ENCODE measurements around the gene FARP1. TPM values are rescaled to one million over a fixed set of nuclear protein-coding genes. Genes with fewer than 3 reads are reported as not detected.

Gene FARP1
- total and polyA plus RNA-seq, 2 of the 8 experiments (the other 6 are each of a cell fraction or from before 2014, with no cell fraction given), result 24.7 to 104 TPM

DNA sequence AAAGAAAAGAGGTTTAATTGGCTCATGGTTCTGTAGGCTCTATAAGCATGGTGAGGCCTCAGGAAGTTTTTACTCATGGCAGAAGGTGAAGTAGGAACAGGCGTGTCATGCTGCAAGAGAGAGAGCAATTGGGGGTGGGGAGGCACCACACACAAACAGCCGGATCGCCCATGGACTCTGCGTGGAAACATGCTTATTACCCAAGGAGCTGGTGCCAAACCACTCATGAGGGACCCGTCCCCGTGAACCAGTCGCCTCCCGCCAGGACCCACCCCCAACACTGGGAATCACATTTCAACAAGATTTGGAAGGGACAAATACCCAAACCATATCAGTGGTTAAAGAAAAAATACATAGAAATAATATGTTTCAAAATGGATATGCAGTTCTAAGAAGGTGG, 208.7 kb downstream of the FARP1 start:
- no peaks in the 10 kb centered on the region; the same call in 1 of the 2 replicates for H3K79me1 ChIP-seq (ENCODE audit: low read depth, low read length)
- H2BK15ac ChIP-seq (ENCODE audit: low read length), result no peak overlapping the region
- no peak overlapping the region for H4K5ac ChIP-seq (ENCODE audit: insufficient read length, low read depth, low read length)
- no peak overlapping the region for H3K14ac ChIP-seq (ENCODE audit: insufficient read length)
- H4K91ac ChIP-seq (replicated peaks; ENCODE audit: insufficient read length, low read length), result no peak overlapping the region
- H3K36me3 ChIP-seq (ENCODE audit: control insufficient read depth in 2 of 4, insufficient read depth in 4 of 4, low read length in 3 of 4), result no peaks in the 10 kb centered on the region
- POLR2A ChIA-PET (ENCODE audit: partially characterized antibody), result no interaction called here
- H3K4me2 ChIP-seq (ENCODE audit: insufficient read depth in 1 of 2, low read depth in 2 of 2, low read length in 2 of 2), result no peak overlapping the region
- CTCF ChIA-PET (ENCODE audit: partially characterized antibody), result interaction anchor here (0.6 to 4.0 kb wide), 10 partner anchors 8 to 329 kb away, joined by 3 to 13 read pairs (median 4); no protein-coding TSS in a partner anchor
- no peak overlapping the region for H2BK5ac ChIP-seq (ENCODE audit: low read depth, low read length)
- H3K9me3 ChIP-seq (ENCODE audit: insufficient read depth in 2 of 2, low read depth in 1 of 2, low read length in 1 of 2), result no peaks in the 10 kb centered on the region
- peaks cover 0 to 1% of the 10 kb centered on the region in 2 experiments for H4K20me1 ChIP-seq (replicated peaks in 1 of 2; ENCODE audit: control insufficient read depth in 1 of 2, insufficient read depth in 2 of 2, low read length in 2 of 2)
- H3K23ac ChIP-seq (ENCODE audit: insufficient read length), result no peak overlapping the region
- no peaks in the 10 kb centered on the region; a peak in 1 of 7 replicates for H3K4me1 ChIP-seq (replicated peaks in 1 of 4; ENCODE audit: control insufficient read depth in 3 of 4, insufficient read depth in 4 of 4, low read length in 3 of 4)
- H2AFZ ChIP-seq (ENCODE audit: low read length), result no peak overlapping the region
- DNase-seq (ENCODE audit: low read depth in 1 of 2, low spot score in 2 of 2) (no peak), FAIRE-seq (no peak)
- H2BK120ac ChIP-seq (replicated peaks; ENCODE audit: low read depth, low read length), result no peak overlapping the region
- no peaks in the 10 kb centered on the region for H3K27me3 ChIP-seq (replicated peaks in 1 of 4; ENCODE audit: control insufficient read depth in 3 of 4, extremely low read depth in 1 of 4, insufficient read depth in 3 of 4, low read length in 3 of 4)
- H3K23me2 ChIP-seq (ENCODE audit: low read depth, low read length), result no peaks in the 10 kb centered on the region
- no peak overlapping the region for H3K4ac ChIP-seq (replicated peaks; ENCODE audit: insufficient read length, low read depth, low read length)
- no peak overlapping the region for H3K27ac ChIP-seq (ENCODE audit: low read depth, low read length)
- H4K8ac ChIP-seq (ENCODE audit: extremely low read depth, insufficient read depth, low read length), result no peak overlapping the region; the same call in 1 of the 2 replicates
- H2BK20ac ChIP-seq (ENCODE audit: low read length), result no peak overlapping the region
- H3K56ac ChIP-seq (replicated peaks; ENCODE audit: insufficient read length, low read depth, low read length), result no peak overlapping the region
- H3K9ac ChIP-seq (replicated peaks in 1 of 4; ENCODE audit: extremely low read depth in 1 of 4, low read depth in 3 of 4, low read length in 3 of 4), result no peak overlapping the region
- H2AK5ac ChIP-seq (ENCODE audit: low read depth, low read length), result no peak overlapping the region
- no peak overlapping the region for H2BK12ac ChIP-seq (ENCODE audit: low read depth, low read length)
- TF ChIP-seq, protein P1, sequence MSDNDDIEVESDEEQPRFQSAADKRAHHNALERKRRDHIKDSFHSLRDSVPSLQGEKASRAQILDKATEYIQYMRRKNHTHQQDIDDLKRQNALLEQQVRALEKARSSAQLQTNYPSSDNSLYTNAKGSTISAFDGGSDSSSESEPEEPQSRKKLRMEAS (IDR thresholded peaks at IDR 0.05), result no peak
- no peak for TF ChIP-seq HDAC6 (IDR thresholded peaks at IDR 0.05; ENCODE audit: low read depth, low read length)
- no peak for TF ChIP-seq CHD2 (IDR thresholded peaks at IDR 0.05; ENCODE audit: low read length)
- no peak for TF ChIP-seq RXRA (IDR thresholded peaks at IDR 0.05; ENCODE audit: insufficient read depth, low read depth, low read length)
- TF ChIP-seq JUND (IDR thresholded peaks at IDR 0.05; ENCODE audit: low read length), result no peak
- H3K4me3 ChIP-seq (ENCODE audit: extremely low read depth in 1 of 4, insufficient read depth in 2 of 4, low read depth in 3 of 4, low read length in 4 of 4), result no peak overlapping the region
- H3K79me2 ChIP-seq (ENCODE audit: control insufficient read depth in 1 of 2, insufficient read depth in 2 of 2, low read length in 2 of 2), result no peaks in the 10 kb centered on the region; a peak in 1 of 4 replicates
- H3K18ac ChIP-seq (ENCODE audit: extremely low read depth, low read length), result no peak overlapping the region
- 94% methylated on average over 8 of the region's 8 CpGs; no CpG with 5 or more reads in 1 of the 2 experiments for WGBS, 2 experiments (ENCODE audit: extremely low coverage in 1 of 2, insufficient coverage in 1 of 2, insufficient read length in 1 of 2, insufficient replicate concordance in 2 of 2, low coverage in 1 of 2, low lambda C conversion rate in 2 of 2, missing lambda C conversion rate in 1 of 2)

Measured in H1 (cell line).